Heart right ventricle (tissue), 16 donors: ENCODE measurements around the gene APCDD1. TPM values are rescaled to one million over a fixed set of nuclear protein-coding genes. Genes with fewer than 3 reads are reported as not detected.

Experiments used
- ATAC-seq, 8 donors: fragments of 200-7000 bp; cut with Tn5 transposase; one replicate each; pipeline ENCODE4 v1.9.1; 2020; ENCODE audit warnings: mild to moderate bottlenecking in 8 of 8, moderate library complexity in 8 of 8, moderate number of reproducible peaks in 1 of 8
- DNase-seq, 2 donors: peaks; one replicate each; pipeline ENCODE4 v3.0.0-alpha.2; 2020
- H3K27ac ChIP-seq, 10 donors: fragments of 200-600 bp; sonication (generic) in 2 of 10; one replicate each; pipeline versions ENCODE4 v1.5.0 to v1.8.0; 2020 to 2022; ENCODE audit warnings: mild to moderate bottlenecking in 3 of 10
- H3K27me3 ChIP-seq, 7 donors: fragments of 200-600 bp; one replicate each; pipeline ENCODE4 v1.8.0; 2021 to 2022; ENCODE audit warnings: mild to moderate bottlenecking in 2 of 7
- H3K36me3 ChIP-seq, 9 donors: fragments of 200-600 bp; sonication (generic) in 1 of 9; one replicate each; pipeline versions ENCODE4 v1.5.0 to v1.8.0; 2020 to 2022; ENCODE audit warnings: mild to moderate bottlenecking in 2 of 9
- H3K4me1 ChIP-seq, 9 donors: fragments of 200-600 bp; sonication (generic) in 1 of 9; one replicate each; pipeline versions ENCODE4 v1.5.0 to v1.8.0; 2020 to 2022; ENCODE audit warnings: mild to moderate bottlenecking in 4 of 9
- H3K4me3 ChIP-seq, 10 donors: fragments of 200-600 bp; sonication (generic) in 2 of 10; one replicate each; pipeline versions ENCODE4 v1.5.0 to v1.8.0; 2020 to 2022; ENCODE audit warnings: mild to moderate bottlenecking in 7 of 10, moderate library complexity in 2 of 10
- H3K9me3 ChIP-seq, 11 donors: fragments of 200-600 bp in 10 of 11; sonication (generic) in 2 of 11; one replicate each; pipeline versions ENCODE4 v1.5.0 to v1.8.0; 2013 to 2022; ENCODE audit warnings: mild to moderate bottlenecking in 2 of 11, control low read depth in 1 of 11, moderate library complexity in 1 of 11
- CTCF ChIP-seq, 9 donors: fragments of 200-600 bp; sonication (generic) in 2 of 9; IDR thresholded peaks; one replicate each; pipeline versions ENCODE4 v1.5.0 to v1.8.0; 2021 to 2022; ENCODE audit warnings: antibody characterized with exemption in 9 of 9, mild to moderate bottlenecking in 5 of 9, moderate library complexity in 1 of 9
- WGBS, 2 donors: extraction: QIAGEN DNeasy Blood & Tissue Kit; methylation state at CpG; one replicate each; pipeline ENCODE4 v1.1.7; 2013; ENCODE audit warnings: inconsistent platforms in 1 of 2; 5-methylcytosine and 5-hydroxymethylcytosine counted together
- intact Hi-C, 10 donors: fragments of 100-400 bp; cut with DNase I; formaldehyde crosslinking; loops; one replicate each; pipeline versions ENCODE4 v1.11.1 to v1.14.2; 2022
- polyA plus RNA-seq, 2 donors: library from polyadenylated mRNA; stranded (reverse); fragments of 200-250 nt; gene quantifications; one replicate each; pipeline ENCODE4 v1.2.3, GENCODE V29; 2013
- total RNA-seq, 10 donors: library from RNA; stranded (reverse); fragmentation: NEBNext Ultra II Directional in 3 of 10; extraction: Animal tissue kit (Norgen Biotek cat#: 25700) in 3 of 10; gene quantifications; one replicate each; pipeline versions ENCODE4 v1.2.1 to v1.2.4, GENCODE V29; 2021 to 2023
- donor health status: Arrhythmogenic right ventricular cardiomyopathy.
- donor health status: ischemic (EF 13 %, LVEDD 7.1; RV severe dilation, severe dysfunction).
- donor health status: healthy with polysubstance abuse.
- donor health status: DM: no; HTN: yes; CAD: no.
- donor health status: DM: no; HTN: no; CAD: no.
- donor health status: ischemic (EF 25% LVEDD 6.9; RV normal size, moderate dysfunction).
- donor health status: ischemic (EF 25% LVEDD 5.7; RV mildly dilated, moderate dysfunction).
- donor health status: healthy.
- donor health status: DM: yes; HTN: yes; CAD: no.
- donor health status: Ischemic cardiomyopathy.
- donor health status: ischemic (EF 35%, LVEDD 5.7; RV mildly dilated, moderate dysfunction).
- donor health status: nonischemic (EF 11% LVEDD 7.7; RV severe dilation, severe dysfunction).
- donor health status: DM: yes; HTN: yes; CAD: no.
- donor health status: PGD.
- donor health status: ischemic (EF 29% LVEDD 5.4; RV normal size, mild dysfunction).
- donor health status: nonischemic (EF 23%, LVEDD 6.1; RV moderate dilation, normal function).

The APCDD1 gene
- total and polyA plus RNA-seq, 12 donors: 10.2 to 40.4 (median 18.3) TPM

- H3K9me3 ChIP-seq: no peaks in the 10 kb centered on the region
- WGBS, 2 donors: 1 to 43% methylated on average over 1 of the region's 1 CpG
Observed at GRCh38 chr18:10459587-10459986, 5.2 kb downstream of the APCDD1 start.

DNA sequence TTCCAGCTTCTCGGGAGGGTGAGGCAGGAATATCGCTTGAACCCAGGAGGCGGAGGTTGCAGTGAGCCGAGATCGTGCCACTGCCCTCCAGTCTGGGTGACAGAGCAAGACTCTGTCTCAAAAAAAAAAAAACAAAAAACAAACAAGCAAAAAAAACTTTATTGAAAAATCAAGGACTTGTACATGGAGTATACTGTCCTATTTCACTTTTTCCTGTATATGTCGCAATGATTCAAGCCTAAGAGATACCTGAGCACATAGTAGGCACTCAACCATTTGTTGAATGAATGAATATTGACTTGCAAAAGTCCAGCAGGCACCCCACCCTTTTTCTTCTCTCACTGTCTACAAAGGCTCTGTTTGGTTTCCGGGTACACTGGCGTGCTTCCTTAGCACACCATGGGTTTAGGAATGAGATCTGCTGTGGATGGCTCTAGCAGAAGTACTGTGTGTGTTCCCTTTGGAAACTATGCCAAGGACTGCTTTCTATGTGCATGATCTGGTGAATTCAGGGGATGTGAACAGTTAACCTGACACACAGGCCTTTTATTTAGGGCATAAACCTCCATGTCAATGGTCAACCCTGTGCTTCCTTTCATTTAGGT, 6.1 kb downstream of the APCDD1 start:
- no peak for TF ChIP-seq CTCF (IDR thresholded peaks at IDR 0.05)
- Histone ChIP-seq H3K4me1 (peaks cover 0 to 15% (median 8%) of the 10 kb centered on the region in 9 donors), H3K4me3 (no peak overlapping the region), H3K27me3 (peaks cover 0 to 31% (median 0%) of the 10 kb centered on the region in 7 donors), H3K36me3 (no peaks in the 10 kb centered on the region), H3K27ac (no peak overlapping the region), H3K9me3 (no peaks in the 10 kb centered on the region)
- ATAC-seq (no peak), DNase-seq (no peak)
- 96 to 97% methylated on average over 8 of the region's 8 CpGs for WGBS, 2 donors
- intact Hi-C loops: no loop called here

More at GRCh38 chr18:10459587-10459986, 5.2 kb downstream of the APCDD1 start:
- ATAC-seq (no peak), DNase-seq (no peak)
- no peak overlapping the region for H3K27ac ChIP-seq
- no peak overlapping the region for H3K4me3 ChIP-seq
- H3K4me1 ChIP-seq: peaks cover 0 to 21% (median 15%) of the 10 kb centered on the region in 9 donors
- no peaks in the 10 kb centered on the region for H3K36me3 ChIP-seq
- no peak for TF ChIP-seq CTCF (IDR thresholded peaks at IDR 0.05)
- intact Hi-C loops: loop anchor here in 1 of 10 donors (10.0 kb wide), 2 partner anchors 55 to 445 kb away; no protein-coding TSS in a partner anchor
- peaks cover 0 to 39% (median 0%) of the 10 kb centered on the region in 7 donors for H3K27me3 ChIP-seq

DNA sequence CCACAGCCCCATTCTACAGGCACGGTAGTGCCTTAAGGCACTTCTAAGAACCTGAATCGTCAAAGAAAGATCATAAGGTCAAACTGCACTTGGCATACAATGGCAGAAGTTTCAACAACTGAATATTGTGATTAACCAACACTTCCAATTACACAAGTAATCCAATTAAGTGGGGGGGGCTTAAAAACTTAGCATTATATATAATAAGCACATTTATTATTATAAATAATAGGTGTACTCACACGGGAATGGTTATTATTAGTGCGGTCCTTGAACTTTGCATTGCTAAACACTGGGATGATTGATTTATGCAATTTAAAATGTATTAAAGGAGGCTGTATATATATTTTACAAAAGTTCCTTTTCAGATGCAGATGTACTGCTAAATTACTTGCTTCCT, 7.6 kb downstream of the APCDD1 start:
- 89 to 93% methylated on average over 4 of the region's 4 CpGs for WGBS, 2 donors
- intact Hi-C loops: no loop called here
- TF ChIP-seq CTCF (IDR thresholded peaks at IDR 0.05): no peak
- H3K9me3 ChIP-seq: no peaks in the 10 kb centered on the region
- DNase-seq: no peak
- no peak overlapping the region for H3K27ac ChIP-seq
- ATAC-seq: no peak
- peaks cover 0 to 9% (median 0%) of the 10 kb centered on the region in 9 donors for H3K4me1 ChIP-seq
- no peak overlapping the region for H3K4me3 ChIP-seq
- H3K36me3 ChIP-seq: no peaks in the 10 kb centered on the region
- H3K27me3 ChIP-seq: peaks cover 0 to 16% (median 0%) of the 10 kb centered on the region in 7 donors

DNA sequence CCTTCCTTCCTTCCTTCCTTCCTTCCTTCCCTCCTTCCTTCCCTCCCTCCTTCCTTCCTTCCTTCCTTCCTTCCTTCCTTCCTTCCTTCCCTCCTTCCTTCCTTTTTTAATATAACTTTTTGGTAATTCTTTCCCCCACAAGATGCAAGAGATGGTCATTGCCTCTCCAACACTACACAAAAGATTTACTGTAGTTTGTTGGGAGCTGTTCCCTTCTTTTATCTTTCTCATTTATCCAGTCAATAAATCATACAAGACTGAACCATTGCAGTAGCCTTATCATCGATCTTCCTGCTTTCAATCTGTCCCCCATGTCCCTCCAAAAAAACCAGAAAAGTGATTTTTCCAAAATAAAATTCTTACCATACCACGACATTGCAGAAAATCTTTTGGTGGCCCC, 8.2 kb downstream of the APCDD1 start:
- Histone ChIP-seq H3K36me3 (no peaks in the 10 kb centered on the region), H3K4me1 (peaks cover 0 to 9% (median 0%) of the 10 kb centered on the region in 9 donors), H3K27ac (no peak overlapping the region), H3K4me3 (no peak overlapping the region), H3K9me3 (no peaks in the 10 kb centered on the region), H3K27me3 (peaks cover 0 to 10% (median 0%) of the 10 kb centered on the region in 7 donors)
- TF ChIP-seq CTCF (IDR thresholded peaks at IDR 0.05): no peak
- intact Hi-C loops: no loop called here
- DNase-seq (no peak), ATAC-seq (no peak)
- 95 to 97% methylated on average over 2 of the region's 2 CpGs for WGBS, 2 donors
